Occipital lobe (tissue), 2 donors: ENCODE measurements around the gene ACTL10. TPM values are rescaled to one million over a fixed set of nuclear protein-coding genes. Genes with fewer than 3 reads are reported as not detected.

Source experiments
- DNase-seq: peaks from one replicate; lab custom pipeline; 2025; lab: John Stamatoyannopoulos, UW
- total RNA-seq: library from RNA; depleted of rRNA; stranded (reverse); fragments of >200 nt; gene quantifications from one replicate; pipeline ENCODE4 v1.2.3, GENCODE V29; 2014

The ACTL10 gene
- total RNA-seq, 1 donor from 2014 or later = 1.1 TPM

DNA sequence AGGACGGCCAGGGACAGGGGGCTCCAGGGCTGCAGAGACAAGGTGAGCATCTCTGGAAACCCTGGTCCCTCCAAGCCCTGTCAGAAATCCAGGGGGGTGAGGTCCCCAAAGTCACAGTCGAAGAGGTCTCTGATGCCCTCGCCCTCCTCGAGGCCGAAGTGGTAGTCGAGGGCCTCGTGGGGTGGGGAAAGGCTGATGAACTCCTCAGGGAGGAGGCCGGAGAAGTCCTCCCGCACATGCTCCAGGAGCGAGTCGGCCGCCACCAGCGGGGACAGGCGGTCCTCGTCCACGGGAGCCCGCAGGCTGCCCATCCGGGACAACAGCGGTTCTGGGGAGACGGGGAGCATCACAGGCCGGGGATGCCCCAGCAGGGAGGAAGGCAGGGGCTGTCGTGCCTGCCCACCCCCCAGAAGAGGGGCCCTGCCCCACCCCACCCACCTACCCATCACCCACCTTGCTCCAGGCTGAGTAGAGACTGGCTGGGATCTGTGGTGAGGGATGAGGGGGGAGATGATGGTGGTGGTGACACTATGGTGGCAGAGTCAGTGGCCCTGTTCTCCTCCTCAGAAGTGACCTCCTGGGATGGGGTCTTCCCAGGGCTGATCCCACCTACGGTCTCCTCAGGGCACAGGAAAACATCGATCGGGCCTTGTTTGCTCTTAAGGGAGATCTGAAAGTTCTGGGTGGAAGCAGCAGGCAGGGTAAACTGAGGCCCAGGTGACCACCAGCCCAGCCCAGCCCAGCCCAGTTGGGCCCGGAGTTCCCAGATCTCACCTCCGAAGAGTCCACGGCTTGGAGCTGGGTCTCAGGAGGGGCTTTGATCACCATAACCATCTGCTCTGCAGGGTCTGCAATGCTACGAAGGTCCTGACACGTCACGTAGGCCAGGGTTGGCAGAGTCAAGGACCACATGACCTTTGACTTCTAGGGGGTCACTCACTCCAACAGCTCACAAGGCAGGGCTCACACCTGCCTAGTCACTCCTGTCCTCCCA, 10.2 kb downstream of the ACTL10 start:
- no peak for DNase-seq

DNA sequence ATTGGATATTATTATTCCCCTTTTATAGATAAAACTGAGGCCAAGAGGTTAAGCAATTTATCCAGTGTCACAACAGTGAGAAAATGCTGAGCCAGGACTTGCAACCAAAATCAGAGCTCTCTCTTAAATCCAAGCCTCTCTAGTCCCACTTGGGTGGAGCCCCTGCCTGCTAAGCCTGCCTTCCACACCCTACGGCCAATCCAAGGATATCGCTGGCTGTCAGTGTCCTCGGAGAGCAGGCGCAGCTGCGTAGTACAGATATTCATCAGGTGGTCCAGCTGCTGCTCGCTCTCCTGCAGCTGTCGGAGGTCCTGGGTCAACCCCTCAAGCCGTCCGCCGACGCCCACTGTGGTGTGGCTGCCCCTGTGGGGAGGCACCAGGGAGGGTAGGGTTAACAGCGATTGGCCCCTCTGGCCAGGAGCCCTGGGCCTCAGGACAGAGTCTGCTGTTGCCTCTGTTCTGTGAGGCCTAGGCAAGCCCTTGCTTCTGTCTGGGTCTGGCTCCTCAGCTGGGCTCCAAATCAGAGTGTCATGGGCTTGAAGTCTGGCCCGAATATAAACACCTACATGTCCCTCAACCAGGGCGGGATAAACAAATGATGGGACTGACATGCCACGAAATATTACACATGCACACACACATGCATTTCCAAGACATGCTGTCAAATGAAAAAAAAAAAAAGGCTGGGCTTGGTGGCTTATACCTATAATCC, 11.4 kb downstream of the ACTL10 start:
- no peak for DNase-seq

DNA sequence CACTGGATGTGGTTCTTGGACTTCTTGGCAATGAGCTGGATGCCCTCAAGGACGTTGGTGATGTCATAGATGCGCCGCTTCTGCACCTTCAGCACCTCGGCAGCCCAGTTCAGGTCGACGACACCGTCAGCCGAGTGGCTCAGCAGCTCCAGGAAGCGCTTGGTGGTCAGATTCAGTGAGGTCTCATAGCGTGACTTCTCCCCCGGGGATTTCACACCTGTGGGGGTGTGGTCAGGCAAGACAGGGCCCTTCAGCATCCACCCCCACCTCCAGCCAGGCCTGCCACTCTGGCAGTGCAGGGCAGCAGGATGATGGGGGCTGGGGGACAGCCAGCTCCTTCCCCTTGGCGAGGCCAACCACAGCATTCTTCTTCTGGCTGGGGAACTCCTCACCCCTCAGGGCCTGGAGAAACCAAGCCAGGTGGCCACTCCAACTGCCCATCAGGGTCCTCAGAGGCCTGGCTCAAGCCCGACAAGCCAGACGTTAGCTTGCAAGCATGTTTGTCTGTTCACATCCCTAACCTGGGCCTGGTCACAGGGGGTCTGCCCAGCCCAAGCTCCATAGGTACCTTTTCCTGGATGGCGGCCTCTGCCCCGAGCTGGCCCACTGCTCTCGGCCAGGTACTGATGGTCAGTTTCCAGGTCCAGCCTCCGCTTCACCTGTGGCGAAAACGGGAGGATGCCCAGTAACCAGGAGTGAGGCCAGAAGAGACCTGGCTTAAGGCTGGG, 13.2 kb downstream of the ACTL10 start:
- DNase-seq = no peak

DNA sequence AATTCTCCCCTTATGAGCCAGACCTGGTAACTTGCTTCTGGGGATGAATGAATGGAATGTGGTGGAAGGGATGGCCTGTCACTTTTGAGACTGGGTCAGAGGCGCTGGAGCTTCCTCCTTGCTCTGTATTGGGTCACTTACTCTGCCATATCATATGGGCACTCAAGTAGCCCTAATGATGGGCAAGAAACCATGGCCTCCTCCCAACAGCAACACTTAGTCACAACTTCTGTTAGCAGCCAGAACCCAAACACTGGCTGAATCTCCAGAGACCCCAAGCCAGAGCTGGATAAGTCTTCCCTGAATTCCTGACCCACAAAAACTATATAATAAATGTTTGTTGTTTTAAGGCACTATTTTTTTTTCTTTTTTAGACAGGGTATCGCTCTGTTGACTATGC, 13.9 kb downstream of the ACTL10 start:
- DNase-seq = no peak

DNA sequence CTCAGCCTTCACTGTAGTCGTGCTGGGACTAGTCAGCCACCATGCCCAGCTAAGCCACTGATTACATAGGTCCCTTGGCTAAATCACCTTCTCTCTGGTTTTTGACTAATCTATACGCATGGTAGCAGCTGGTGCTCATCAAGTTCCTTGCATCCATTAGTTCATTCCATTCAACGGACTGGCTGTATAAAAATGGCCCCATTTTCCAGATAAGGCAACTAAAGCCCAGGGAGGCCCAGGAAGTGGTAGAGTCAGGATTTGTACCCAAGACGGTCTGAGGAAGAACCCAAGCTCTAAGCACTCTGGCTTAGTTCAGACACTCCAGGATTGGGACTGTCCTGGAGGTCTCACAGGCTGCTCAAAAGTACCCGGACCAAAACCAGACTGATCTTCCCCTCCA, 14.5 kb downstream of the ACTL10 start:
- DNase-seq = no peak

DNA sequence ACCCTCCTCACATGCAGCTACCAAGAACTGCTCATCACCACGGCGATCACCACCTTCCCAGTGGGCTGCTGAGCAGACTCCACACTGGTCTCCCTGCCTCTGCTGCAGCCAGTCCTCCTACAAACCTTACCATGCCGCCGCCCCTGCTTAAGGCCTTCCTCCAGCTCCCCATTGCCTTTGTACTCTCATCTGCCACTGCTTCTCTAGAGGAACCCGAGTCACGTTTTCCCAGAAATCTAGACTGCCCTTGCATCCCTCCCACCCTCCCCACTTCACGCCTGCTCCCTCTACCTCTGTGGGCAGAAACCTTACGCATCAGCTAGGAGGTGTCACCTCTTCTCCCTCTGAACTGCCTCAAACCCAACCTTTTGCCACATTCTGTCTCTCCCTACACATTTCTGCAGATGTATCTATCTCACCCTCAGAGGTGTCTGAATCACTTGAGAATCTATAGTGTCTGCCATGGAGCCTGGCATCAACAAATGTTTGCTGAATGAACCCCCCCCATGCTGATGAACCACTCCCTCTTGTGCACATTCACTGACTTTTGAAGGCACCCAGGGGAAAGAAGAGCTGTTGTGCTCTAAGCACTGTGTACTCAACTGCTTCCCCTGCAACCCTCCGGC, 15.1 kb downstream of the ACTL10 start:
- DNase-seq = no peak

DNA sequence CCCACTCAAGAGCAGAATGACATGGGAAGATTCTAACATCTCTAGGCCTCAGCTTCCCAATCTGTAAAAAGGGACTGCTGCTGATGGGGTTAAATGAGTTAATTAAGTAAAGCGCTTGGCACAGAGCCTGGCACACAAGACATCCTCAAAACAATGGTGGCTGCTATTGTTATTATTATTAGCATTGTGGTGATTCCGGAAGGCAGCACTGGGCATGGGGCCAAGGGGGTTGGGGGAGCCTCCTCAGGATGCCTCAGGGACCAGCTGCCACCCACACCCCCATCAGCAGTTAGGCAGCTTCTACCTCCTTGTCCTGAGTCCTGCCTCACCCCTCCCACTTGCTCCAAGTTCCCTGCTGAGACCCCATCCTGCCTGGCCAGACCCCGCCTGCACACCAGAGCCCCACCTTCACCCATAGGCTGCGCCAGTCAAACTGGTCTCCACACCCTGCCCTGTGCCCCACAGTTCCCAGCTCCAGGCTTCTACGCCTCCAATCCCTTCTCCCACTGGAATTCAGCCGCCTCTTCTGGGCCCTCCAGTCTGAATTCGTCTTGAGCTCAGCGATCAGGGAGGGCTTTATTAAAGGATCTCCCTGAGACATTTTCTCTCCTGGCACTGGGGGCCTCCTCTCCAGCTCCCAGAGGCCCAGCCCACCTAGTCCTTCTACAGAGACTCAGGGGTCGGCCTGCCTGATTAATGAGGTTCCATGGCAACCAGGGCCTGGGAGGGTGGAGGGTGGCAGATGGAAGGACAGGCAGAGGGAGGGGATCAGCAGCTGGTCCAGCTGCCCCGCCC, 18.0 kb downstream of the ACTL10 start:
- no peak for DNase-seq

DNA sequence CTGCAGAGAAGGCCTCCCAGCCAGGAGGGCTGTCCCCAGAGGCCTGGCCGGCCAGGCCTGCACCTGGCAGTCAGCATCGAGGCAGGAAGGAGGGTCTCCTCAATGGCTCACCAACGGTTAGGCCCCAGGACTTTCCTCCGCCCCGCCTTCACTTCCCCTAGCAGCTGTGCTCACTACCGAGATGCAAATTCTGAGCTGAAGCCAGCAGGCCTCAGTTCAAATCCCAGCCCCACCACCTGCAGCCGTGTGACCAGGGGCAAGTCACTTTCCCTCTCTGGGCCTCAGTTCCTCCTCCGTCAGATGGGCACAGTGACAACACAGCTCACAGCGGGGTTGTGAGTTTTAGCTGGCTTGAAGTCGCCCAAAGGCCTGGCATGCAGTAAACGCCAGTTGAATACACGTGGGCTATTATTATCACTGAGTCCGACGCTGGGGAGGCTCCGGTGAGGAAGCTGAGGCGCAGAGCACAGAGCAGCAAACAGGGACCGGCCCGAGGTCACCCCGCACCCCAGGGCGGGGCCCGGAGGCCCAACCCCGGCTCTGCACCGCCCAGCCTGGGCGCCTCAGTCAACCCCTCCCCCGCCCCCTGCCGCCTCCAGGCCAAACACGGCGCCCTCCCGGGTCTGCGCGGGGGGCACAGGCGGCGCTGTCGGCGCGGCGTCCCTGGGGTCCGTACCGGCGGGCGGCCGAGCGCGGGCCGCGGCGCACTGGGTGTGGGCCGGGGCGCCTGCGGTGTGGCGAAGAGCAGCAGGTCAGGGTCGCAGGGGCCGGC, 18.8 kb downstream of the ACTL10 start:
- DNase-seq = no peak

DNA sequence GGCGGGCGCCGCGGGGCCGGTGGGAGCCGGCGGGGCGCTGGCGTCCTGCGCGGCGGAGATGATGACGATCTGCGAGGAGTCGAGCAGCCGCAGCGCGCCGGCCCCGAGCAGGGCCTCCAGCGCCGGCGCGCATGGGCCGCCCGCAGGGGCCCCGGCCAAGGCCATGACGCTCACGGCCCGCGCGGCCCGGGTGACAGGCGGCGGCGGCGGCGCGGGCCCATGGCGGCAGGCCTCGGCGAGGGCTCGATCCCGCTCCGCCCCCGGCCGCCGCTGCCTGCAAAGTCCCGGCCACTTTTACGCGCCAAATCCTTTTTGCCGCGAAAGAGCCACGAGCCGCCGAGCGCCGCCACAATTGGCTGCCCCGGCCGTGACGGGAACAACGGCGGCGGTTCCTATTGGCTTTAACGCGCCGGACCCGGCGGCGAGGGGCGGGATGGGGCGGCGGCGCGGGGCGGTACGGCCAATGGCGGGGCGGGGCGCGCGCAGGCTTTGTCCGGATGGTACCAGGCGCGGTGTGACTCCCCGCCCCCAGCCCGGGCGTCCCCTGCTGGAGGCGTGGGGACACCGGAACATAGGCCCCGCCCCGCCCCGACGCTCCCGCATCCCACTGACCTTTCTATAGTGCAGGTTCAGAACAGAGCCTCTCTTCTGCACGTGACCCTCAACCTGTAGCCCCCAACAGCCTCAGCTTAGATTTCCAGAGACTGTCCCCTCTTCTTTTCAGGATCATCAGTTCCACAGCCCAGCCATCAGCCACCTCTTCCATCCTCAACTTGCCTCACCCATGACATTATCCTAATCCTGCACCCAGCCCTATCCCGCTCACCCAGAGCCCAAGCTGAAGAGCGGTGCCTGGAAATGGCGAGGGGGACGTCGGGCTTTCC, 19.6 kb downstream of the ACTL10 start, which contains the start of gene E2F1:
Gene E2F1 (minus strand): TSS at position 286 of the 884 bp plus-strand sequence. CDS start 121 bp downstream, at position 165.
- peak; percentile 87 for DNase-seq

DNA sequence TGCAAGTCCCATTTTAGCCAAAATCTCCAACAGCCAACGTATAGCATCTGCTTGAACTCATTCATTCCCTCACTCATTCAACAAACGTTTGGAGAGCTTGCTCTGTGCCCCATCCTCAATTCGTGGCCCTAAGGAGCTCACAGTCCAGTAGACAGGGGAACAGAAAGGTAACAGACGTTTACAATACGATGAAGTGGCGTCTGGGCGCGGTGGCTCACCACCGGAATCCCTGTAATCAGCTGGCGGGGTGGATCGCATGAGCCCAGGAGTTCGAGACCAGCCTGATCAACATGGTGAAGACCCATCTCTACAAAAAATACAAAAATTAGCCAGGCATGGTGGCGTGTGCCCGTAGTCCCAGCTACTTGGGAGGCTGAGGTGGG, 20.2 kb downstream of the ACTL10 start:
- DNase-seq = no peak

DNA sequence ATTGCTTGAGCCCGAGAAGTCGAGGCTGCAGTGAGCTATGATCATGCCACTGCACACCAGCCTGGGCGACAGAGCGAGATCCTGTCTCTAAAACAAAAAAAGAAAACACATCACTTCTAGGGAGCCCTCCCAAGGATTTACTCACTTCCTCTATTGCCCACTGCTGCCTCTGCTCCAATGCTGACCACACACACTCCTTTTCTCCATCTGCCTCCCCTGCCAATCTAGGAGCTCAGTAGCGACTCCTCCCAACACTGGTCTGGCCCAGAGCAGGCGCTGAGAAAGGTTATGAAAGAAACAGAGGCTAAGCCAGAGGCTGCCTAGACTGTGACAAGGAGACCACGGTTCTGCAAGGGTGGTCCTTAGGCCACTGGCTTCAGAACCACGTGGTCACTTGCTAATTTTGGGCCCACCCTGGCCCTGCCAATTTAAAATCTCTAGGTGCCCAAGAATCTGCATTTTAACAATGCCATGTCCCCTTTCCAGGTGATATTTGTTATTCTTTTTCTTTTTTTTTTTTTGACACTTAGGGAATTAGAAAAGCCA, 20.7 kb downstream of the ACTL10 start:
- DNase-seq = no peak

DNA sequence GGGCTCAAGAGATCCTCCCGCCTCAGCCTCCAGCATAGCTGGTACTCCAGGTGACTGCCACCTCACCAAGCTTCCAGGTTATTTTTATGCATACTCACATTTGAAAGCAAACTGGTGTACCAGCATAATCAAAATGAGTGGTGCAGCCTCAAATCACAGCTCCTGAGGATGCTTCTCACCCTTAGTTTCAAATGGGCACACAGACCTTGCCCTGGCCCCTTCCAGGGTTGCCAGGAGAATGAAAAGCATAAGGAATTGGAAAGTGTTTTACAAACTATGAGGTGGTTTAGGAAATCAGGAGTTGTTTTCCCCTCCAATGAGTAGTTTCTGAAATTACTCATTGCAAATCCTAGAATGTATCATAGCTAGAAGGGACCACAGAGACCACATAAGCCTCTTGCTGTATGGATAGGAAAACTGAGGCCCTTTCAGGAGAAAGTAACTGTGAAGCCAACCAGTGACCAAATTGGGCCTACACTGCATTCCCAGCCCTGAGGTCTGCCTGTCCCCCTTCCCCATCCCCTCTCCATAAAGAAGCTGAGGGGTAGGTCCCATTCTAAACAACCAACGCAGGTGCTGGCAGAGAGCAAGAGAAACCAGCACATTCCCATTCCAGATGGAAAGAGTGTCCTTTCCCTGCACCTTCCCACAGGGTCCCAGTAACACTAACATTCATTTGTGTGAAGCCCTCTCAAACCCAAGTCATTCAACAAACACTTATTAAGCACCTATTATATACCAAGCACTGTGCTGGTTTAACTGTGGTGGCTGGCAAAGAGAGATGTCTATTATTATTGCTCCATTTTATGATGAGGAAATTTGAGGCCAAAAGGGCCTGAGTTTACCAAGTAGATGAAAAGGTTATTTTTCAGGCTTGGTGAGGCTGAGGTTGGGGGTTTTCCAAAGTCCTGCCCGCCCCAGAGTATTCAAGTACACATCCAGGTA, 21.5 kb downstream of the ACTL10 start:
- no peak for DNase-seq

DNA sequence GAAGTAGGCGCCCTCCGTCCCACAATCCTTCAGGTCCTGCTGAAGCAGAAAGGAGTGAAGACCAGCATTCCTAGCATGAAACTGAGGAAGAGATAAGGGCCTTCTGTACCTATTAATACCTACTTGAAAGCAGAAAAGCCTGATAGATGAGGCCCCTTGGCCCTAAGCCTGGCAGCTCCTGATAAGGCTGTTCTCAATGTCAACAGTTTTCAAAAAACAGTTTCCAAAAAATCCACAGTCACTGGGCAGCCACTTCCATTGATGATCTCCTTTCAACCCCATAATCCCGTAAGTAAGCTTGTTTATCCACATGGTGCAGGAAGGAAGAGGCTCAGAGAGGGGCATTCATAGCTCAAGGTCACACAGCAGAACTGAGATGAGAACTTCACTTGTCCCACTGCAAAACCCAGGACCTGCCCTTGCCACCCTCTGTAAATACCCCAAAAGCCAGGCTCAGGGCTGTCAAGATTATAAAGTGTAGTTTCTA, 22.2 kb downstream of the ACTL10 start:
- no peak for DNase-seq

DNA sequence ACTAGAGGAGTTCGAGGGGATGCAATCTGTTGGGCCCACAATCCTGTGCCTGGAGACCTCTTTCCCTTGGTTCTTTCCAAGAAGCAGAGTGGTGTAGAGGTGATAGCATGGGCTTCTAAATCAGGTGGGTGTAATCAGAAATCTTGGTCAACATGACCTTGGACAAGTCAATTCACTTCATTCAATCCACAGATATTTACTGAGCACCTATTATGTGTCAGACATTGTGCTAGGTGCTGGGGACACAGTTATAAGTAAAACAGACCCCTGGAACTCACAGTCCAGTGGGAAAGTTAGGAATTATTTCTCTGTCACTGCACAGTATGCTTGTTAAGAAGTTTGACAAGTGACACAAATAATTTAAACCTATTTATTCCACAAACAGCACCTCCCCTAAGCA, 22.8 kb downstream of the ACTL10 start:
- DNase-seq = no peak

DNA sequence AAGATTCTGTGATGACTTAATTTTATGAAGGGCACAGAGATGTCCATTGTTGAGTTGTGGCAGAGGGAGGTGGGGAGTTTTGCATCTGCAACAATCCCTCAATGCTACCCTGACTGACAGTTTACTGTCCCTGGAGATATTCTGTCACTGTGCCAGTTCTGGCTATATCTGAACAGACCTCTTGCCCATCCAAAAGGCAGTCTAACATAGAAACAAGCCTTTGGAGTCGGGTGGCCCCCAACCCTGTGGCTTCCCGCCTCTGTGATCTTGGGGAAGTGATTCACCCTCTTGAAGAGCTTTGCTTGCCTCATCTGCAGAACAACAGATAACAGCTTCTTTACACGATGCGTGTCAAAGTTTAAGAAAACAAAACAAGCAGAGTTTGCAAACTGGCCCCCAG, 23.2 kb downstream of the ACTL10 start:
- DNase-seq = no peak

DNA sequence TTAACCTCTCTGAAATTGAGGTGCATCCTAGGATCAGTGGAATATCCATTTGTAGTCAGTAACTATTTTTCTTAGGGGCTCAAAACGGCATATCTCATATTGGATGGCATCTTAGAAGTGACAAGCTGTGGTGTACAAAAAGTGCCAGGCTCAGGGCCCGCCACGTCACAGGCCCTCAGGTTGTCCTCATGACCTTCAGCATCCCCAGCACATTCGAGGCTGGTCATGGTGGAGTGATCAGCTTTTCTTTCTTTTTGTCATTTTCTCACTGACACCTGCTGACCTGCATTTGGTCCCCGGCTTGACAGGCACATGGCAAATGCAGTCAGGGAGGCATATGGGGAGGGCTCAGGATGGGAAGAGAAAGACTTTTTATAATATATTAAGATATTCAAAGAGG, 26.5 kb downstream of the ACTL10 start:
- DNase-seq = no peak
